Neuronal stem cell (in vitro differentiated cells): ENCODE results near the gene KLB.

Source experiments
- DNase-seq: peaks from one replicate; pipeline ENCODE4 v3.0.0-alpha.2; 2013; ENCODE audit warnings: low spot score
- H2AFZ ChIP-seq: one replicate; pipeline ENCODE4 v1.6.1; 2013; ENCODE audit warnings: mild to moderate bottlenecking, low read length, inconsistent platforms
- H2AK5ac ChIP-seq: 2 replicates; pipeline ENCODE4 v1.6.1; 2013; ENCODE audit warnings: low read depth, mild to moderate bottlenecking, inconsistent platforms, low read length, moderate library complexity, mixed read lengths
- H2BK120ac ChIP-seq: 2 replicates; pipeline ENCODE4 v1.6.1; 2013; ENCODE audit warnings: low read depth, mild to moderate bottlenecking, inconsistent platforms, low read length, moderate library complexity, mixed read lengths
- H2BK12ac ChIP-seq: one replicate; pipeline ENCODE4 v1.6.1; 2013; ENCODE audit warnings: low read length, inconsistent platforms
- H2BK15ac ChIP-seq: 2 replicates; pipeline ENCODE4 v1.6.1; 2013; ENCODE audit warnings: mild to moderate bottlenecking, low read length, inconsistent platforms, mixed read lengths
- H2BK5ac ChIP-seq: one replicate; pipeline ENCODE4 v1.6.1; 2013; ENCODE audit warnings: inconsistent platforms, mild to moderate bottlenecking, low read length, moderate library complexity
- H3K14ac ChIP-seq: one replicate; pipeline ENCODE4 v1.6.1; 2013; ENCODE audit warnings: low read length, inconsistent platforms
- H3K18ac ChIP-seq: 2 replicates; pipeline ENCODE4 v1.6.1; 2013; ENCODE audit warnings: low read length, inconsistent platforms
- H3K23ac ChIP-seq: 2 replicates; pipeline ENCODE4 v1.6.1; 2013; ENCODE audit warnings: low read depth, mild to moderate bottlenecking, mixed read lengths, low read length, inconsistent platforms; ENCODE audit not compliant: poor library complexity
- H3K27ac ChIP-seq: replicated peaks from 3 replicates; pipeline ENCODE4 v1.5.1; 2013; ENCODE audit warnings: low read length, inconsistent platforms
- H3K27me3 ChIP-seq, 3 experiments: 2 replicates each; pipeline ENCODE4 v1.6.1; 2013; ENCODE audit warnings: low read length in 3 of 3, mild to moderate bottlenecking in 2 of 3, inconsistent platforms in 1 of 3, low read depth in 1 of 3, mixed read lengths in 1 of 3, moderate library complexity in 1 of 3; ENCODE audit not compliant: control insufficient read depth in 3 of 3, insufficient read depth in 3 of 3
- H3K36me3 ChIP-seq, 2 donors: replicated peaks in 1 of 2; 2 replicates each; pipeline ENCODE4 v1.6.1; 2013; ENCODE audit warnings: low read length in 2 of 2; ENCODE audit not compliant: control insufficient read depth in 2 of 2, insufficient read depth in 2 of 2
- H3K4ac ChIP-seq: 2 replicates; pipeline ENCODE4 v1.6.1; 2013; ENCODE audit warnings: inconsistent platforms, mild to moderate bottlenecking, low read length, moderate library complexity
- H3K4me1 ChIP-seq, 2 donors: 1 replicate in 1 of 2; 2 replicates in 1 of 2; pipeline ENCODE4 v1.6.1; 2013; ENCODE audit warnings: low read length in 2 of 2, low read depth in 1 of 2; ENCODE audit not compliant: control insufficient read depth in 2 of 2, insufficient read depth in 1 of 2
- H3K4me2 ChIP-seq: one replicate; pipeline ENCODE4 v1.6.1; 2013; ENCODE audit warnings: mild to moderate bottlenecking, low read length, inconsistent platforms; ENCODE audit not compliant: insufficient read depth, poor library complexity, severe bottlenecking
- H3K4me3 ChIP-seq, 2 donors: 2 replicates each; pipeline ENCODE4 v1.5.1; 2013; ENCODE audit warnings: low read length in 2 of 2, mild to moderate bottlenecking in 2 of 2, inconsistent platforms in 1 of 2, moderate library complexity in 1 of 2
- H3K79me1 ChIP-seq: one replicate; pipeline ENCODE4 v1.6.1; 2013; ENCODE audit warnings: low read depth, mild to moderate bottlenecking, inconsistent platforms, low read length, moderate library complexity
- H3K9ac ChIP-seq: one replicate; pipeline ENCODE4 v1.6.1; 2013; ENCODE audit warnings: mild to moderate bottlenecking, low read depth, low read length, inconsistent platforms; ENCODE audit not compliant: poor library complexity
- H3K9me3 ChIP-seq, 2 donors: replicated peaks in 1 of 2; 2 replicates each; pipeline versions ENCODE3 to v1.6.1; 2013; ENCODE audit warnings: low read length in 2 of 2, mild to moderate bottlenecking in 2 of 2, inconsistent platforms in 1 of 2, low read depth in 1 of 2, mixed read lengths in 1 of 2, moderate library complexity in 1 of 2; ENCODE audit not compliant: control insufficient read depth in 2 of 2, insufficient read depth in 1 of 2
- H4K8ac ChIP-seq: one replicate; pipeline ENCODE4 v1.6.1; 2013; ENCODE audit warnings: low read depth, mild to moderate bottlenecking, inconsistent platforms, low read length, moderate library complexity
- H4K91ac ChIP-seq: one replicate; pipeline ENCODE4 v1.6.1; 2013; ENCODE audit warnings: low read length, low read depth, mild to moderate bottlenecking, inconsistent platforms; ENCODE audit not compliant: poor library complexity
- WGBS, 2 donors: extraction: QIAGEN DNeasy Blood & Tissue Kit; methylation state at CpG; one replicate each; pipeline ENCODE4 v1.1.7; 2013; ENCODE audit warnings: missing lambda C conversion rate in 2 of 2, mixed read lengths in 1 of 2; ENCODE audit not compliant: insufficient read length in 2 of 2, insufficient replicate concordance in 1 of 2; ENCODE audit errors: extremely low coverage in 2 of 2; 5-methylcytosine and 5-hydroxymethylcytosine counted together

KLB gene

GRCh38 chr4:39450618-39451017 lies 43.9 kb downstream of the KLB start:
- peaks cover 0 to 6% of the 10 kb centered on the region in 2 donors for H3K4me1 ChIP-seq
- H3K4me2 ChIP-seq = no peak overlapping the region
- H3K18ac ChIP-seq = no peak overlapping the region
- H3K9ac ChIP-seq = no peak overlapping the region
- H3K14ac ChIP-seq = no peak overlapping the region
- WGBS, 2 donors = no CpG with 5 or more reads among the region's 2 CpGs
- H3K4ac ChIP-seq = no peak overlapping the region
- H3K23ac ChIP-seq = no peak overlapping the region
- no peak overlapping the region for H2BK15ac ChIP-seq
- no peak overlapping the region for H3K27ac ChIP-seq
- no peak overlapping the region for H4K91ac ChIP-seq
- peaks cover 0 to 2% (median 0%) of the 10 kb centered on the region in 3 experiments for H3K27me3 ChIP-seq
- H3K4me3 ChIP-seq = no peak overlapping the region
- peaks cover 26 to 61% of the 10 kb centered on the region in 2 donors for H3K36me3 ChIP-seq
- H4K8ac ChIP-seq = no peak overlapping the region
- no peak overlapping the region for H2BK5ac ChIP-seq
- peaks cover 2% of the 10 kb centered on the region for H3K79me1 ChIP-seq
- H2BK12ac ChIP-seq = no peak overlapping the region
- no peak overlapping the region for H2BK120ac ChIP-seq
- H2AFZ ChIP-seq = no peak overlapping the region
- H2AK5ac ChIP-seq = no peak overlapping the region
- H3K9me3 ChIP-seq = no peaks in the 10 kb centered on the region
- no peak for DNase-seq

DNA sequence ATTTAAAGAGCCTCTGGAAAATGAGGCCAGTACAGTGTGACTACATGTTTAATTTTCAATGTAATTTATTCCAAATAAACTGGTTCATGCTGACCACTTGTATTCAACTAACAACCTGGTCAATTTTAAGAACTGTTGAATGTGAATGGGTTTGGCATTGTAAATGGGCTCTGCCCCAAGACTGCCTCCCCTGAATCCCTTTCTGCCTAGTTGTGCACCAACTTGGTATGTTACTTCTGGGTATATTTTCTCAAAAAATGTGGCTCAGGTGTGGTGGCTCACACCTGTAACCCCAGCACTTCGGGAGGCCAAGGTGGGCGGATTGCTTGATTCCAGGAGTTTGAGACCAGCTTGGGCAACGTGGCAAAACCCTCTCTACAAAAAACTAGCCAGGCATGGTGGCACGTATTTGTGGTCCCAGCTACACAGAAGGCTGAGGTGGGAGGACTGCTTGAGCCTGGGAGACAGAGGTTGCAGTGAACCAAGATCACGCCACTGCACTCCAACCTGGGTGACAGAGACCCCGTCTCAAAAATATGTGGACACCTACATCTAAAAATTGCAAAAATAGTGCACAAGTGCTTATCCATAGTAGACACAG lies 44.8 kb downstream of the KLB start:
- Histone ChIP-seq H3K4me2 (no peak overlapping the region), H2AK5ac (no peak overlapping the region), H3K14ac (no peak overlapping the region), H4K8ac (no peak overlapping the region), H3K18ac (no peak overlapping the region), H2BK12ac (no peak overlapping the region), H2AFZ (no peak overlapping the region), H2BK5ac (no peak overlapping the region), H2BK120ac (no peak overlapping the region), H3K36me3 (peaks cover 27 to 70% of the 10 kb centered on the region in 2 donors), H3K27me3 (peaks cover 0 to 2% (median 0%) of the 10 kb centered on the region in 3 experiments), H4K91ac (no peak overlapping the region), H3K9ac (no peak overlapping the region), H3K23ac (no peak overlapping the region), H3K4ac (no peak overlapping the region), H3K9me3 (no peaks in the 10 kb centered on the region), H2BK15ac (no peak overlapping the region), H3K4me1 (peaks cover 0 to 6% of the 10 kb centered on the region in 2 donors), H3K79me1 (peaks cover 2% of the 10 kb centered on the region), H3K4me3 (no peak overlapping the region), H3K27ac (no peak overlapping the region)
- no peak for DNase-seq
- no CpG with 5 or more reads among the region's 6 CpGs for WGBS, 2 donors

- H3K14ac ChIP-seq = no peak overlapping the region
- H3K36me3 ChIP-seq = peaks cover 35 to 77% of the 10 kb centered on the region in 2 donors
- H4K8ac ChIP-seq = no peak overlapping the region
- no peak overlapping the region for H2BK5ac ChIP-seq
- peaks cover 4 to 8% of the 10 kb centered on the region in 2 donors for H3K4me1 ChIP-seq
- H3K4me2 ChIP-seq = no peak overlapping the region
- no peak overlapping the region for H3K23ac ChIP-seq
- DNase-seq = no peak
- no peak overlapping the region for H2AFZ ChIP-seq
- no peak overlapping the region for H3K4ac ChIP-seq
- H2AK5ac ChIP-seq = no peak overlapping the region
- peaks cover 0 to under 1% (median 0%) of the 10 kb centered on the region in 3 experiments for H3K27me3 ChIP-seq
- H3K9ac ChIP-seq = no peak overlapping the region
- no peak overlapping the region for H2BK12ac ChIP-seq
- WGBS, 2 donors = no CpG with 5 or more reads among the region's 6 CpGs
- no peak overlapping the region for H2BK120ac ChIP-seq
- no peak overlapping the region for H2BK15ac ChIP-seq
- H4K91ac ChIP-seq = no peak overlapping the region
- H3K27ac ChIP-seq = no peak overlapping the region
- H3K9me3 ChIP-seq = no peaks in the 10 kb centered on the region
- H3K79me1 ChIP-seq = peaks cover 7% of the 10 kb centered on the region
- H3K18ac ChIP-seq = no peak overlapping the region
- H3K4me3 ChIP-seq = no peak overlapping the region
Observed at GRCh38 chr4:39452153-39452859, 45.6 kb downstream of the KLB start.

DNA sequence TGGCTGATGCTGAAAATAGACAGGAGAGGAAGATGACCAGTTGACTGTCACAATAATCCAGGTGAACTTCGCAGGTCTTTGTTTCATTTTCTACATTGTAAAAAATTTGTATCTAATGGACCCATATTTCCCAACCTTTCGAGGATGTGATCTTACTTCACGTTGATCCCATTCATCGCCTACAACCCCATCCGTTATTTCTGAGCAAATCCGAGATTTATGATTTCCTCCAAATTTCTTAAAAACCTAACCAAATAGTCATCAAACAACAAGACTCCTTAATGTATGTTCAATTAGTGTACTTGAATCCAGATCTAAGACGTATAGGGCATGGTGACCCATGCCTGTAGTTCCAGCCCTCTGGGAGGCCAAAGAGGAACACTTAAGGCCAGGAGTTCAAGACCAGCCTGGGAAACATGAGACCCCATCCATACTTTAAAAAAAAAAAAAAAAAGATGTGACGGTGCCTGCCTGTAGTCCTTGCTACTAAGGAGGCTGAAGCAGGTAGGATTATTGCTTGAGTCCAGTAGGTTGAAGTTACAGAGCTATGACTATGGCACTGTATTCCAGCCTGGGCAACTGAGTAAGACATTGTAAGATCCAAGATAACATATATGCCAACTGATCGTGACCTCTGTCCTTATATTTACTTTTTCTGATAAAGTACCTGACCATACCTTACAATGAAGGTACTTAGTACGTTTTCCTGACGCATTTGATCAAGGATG lies 46.3 kb downstream of the KLB start:
- no peak overlapping the region for H2AK5ac ChIP-seq
- H2BK12ac ChIP-seq = no peak overlapping the region
- no peak overlapping the region for H3K27ac ChIP-seq
- no peak overlapping the region for H2AFZ ChIP-seq
- no peak overlapping the region for H3K14ac ChIP-seq
- H3K36me3 ChIP-seq = peaks cover 41 to 85% of the 10 kb centered on the region in 2 donors
- no peak overlapping the region for H3K4ac ChIP-seq
- no peak overlapping the region for H2BK15ac ChIP-seq
- H3K18ac ChIP-seq = no peak overlapping the region
- WGBS, 2 donors = 100% methylated on average over 2 of the region's 11 CpGs; no CpG with 5 or more reads in 1 of the 2 donors
- no peak overlapping the region for H4K91ac ChIP-seq
- H3K79me1 ChIP-seq = peaks cover 7% of the 10 kb centered on the region
- no peaks in the 10 kb centered on the region for H3K9me3 ChIP-seq
- H3K4me2 ChIP-seq = no peak overlapping the region
- H3K23ac ChIP-seq = no peak overlapping the region
- H3K9ac ChIP-seq = no peak overlapping the region
- no peak overlapping the region for H4K8ac ChIP-seq
- no peak for DNase-seq
- no peak overlapping the region for H3K4me3 ChIP-seq
- H3K27me3 ChIP-seq = no peaks in the 10 kb centered on the region
- H2BK120ac ChIP-seq = no peak overlapping the region
- no peak overlapping the region for H2BK5ac ChIP-seq
- H3K4me1 ChIP-seq = peaks cover 3 to 12% of the 10 kb centered on the region in 2 donors
